GM21529 (cell line): ENCODE results near the gene AQP3.
"Not testable (repeated sequence)": the region's sequence is repeated elsewhere in the genome, so short reads cannot be mapped to it uniquely, and the experiment has no call there.

Source experiments
- ATAC-seq: cut with Tn5 transposase; IDR thresholded peaks from one replicate; pipeline ENCODE4 v1.9.1; 2021; ENCODE audit not compliant: unreplicated experiment

AQP3 gene

GRCh38 chr9:33465096-33465495 lies 17.7 kb upstream of the AQP3 start:
- no peak for ATAC-seq

- no peak for ATAC-seq
Measured at GRCh38 chr9:33464045-33464636, 16.7 kb upstream of the AQP3 start.

GRCh38 chr9:33463151-33463550 lies 15.8 kb upstream of the AQP3 start:
- no peak for ATAC-seq

- ATAC-seq = no peak
Measured at GRCh38 chr9:33461492-33461891, 14.1 kb upstream of the AQP3 start.

DNA sequence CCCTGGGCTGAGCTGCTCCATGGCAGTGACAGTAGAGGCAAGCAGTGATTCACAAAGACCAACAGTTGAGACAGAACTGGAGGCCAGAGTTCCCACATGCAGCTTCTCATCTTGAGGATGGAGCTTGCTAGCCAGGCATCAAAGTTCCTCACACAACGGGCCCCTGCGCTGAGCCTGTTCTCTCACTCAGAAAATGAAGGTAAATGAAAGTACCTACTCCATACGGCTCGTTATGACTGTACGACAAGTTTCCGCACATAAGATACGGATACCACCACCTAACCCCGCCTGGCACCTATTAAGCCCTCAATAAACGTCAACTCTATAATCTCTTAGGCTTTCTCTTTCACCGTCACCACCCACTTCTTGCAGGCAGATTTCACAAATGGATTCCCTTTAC lies 13.5 kb upstream of the AQP3 start:
- no peak for ATAC-seq

GRCh38 chr9:33459115-33459514 lies 11.7 kb upstream of the AQP3 start:
- ATAC-seq = no peak

DNA sequence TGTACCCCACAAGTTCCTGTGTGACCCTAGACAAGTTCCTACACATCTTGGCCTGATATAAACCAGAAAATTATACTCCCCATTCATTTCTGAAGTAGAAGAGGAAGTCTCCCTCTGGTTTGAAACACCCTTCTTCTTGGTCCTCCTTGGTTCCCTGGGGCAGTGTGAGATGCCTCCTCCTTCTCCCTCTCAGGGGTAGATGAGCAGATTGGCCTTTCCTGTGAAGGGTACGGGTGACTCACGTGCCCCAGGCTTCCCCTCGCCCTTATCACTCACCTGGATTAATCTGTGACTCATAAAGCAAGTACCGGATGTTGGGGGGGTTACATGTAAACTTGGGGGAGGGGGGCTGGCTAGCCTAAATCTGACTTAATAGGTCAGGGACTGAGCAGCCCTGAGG lies 11.1 kb upstream of the AQP3 start:
- no peak for ATAC-seq

DNA sequence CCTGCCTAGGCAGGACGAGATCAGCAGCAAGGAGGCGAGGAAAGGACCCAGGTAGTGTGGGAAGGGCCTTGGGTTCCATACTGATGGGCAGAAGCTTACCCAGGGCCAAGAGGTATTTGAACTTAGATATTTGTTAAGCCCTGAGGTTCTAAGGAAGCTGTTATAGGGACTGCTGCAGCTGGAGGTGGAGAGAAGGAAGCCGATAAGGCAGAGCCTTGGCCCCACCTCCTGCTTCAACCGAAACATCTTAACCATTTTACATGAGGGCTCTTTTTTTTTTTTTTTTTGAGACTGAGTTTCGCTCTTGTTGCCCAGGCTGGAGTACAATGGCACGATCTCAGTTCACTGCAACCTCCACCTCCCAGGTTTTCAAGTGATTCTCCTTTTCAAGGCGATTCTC lies 8.6 kb upstream of the AQP3 start:
- ATAC-seq = no peak

- not testable (repeated sequence) for ATAC-seq
Measured at GRCh38 chr9:33455456-33455855, 8.1 kb upstream of the AQP3 start.

DNA sequence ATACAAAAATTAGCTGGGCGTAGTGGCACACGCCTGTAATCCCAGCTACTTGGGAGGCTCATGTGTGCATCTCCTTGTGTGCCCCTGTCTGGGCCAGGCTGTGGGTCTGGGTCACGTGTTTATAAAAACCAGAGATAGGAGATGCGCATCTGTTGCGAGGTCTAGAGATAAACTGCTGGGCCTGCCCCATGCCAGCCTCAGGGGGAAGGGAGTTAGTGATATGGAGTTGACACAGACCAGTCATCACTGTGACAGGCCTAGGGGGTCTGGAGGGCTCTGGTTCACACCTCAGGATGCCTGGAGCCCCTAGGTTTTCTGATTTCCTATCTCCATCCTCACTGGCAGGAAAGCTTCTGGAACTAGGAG lies 7.3 kb upstream of the AQP3 start:
- not testable (repeated sequence) for ATAC-seq

GRCh38 chr9:33453999-33454660 lies 6.7 kb upstream of the AQP3 start:
- ATAC-seq = peak; percentile 66

DNA sequence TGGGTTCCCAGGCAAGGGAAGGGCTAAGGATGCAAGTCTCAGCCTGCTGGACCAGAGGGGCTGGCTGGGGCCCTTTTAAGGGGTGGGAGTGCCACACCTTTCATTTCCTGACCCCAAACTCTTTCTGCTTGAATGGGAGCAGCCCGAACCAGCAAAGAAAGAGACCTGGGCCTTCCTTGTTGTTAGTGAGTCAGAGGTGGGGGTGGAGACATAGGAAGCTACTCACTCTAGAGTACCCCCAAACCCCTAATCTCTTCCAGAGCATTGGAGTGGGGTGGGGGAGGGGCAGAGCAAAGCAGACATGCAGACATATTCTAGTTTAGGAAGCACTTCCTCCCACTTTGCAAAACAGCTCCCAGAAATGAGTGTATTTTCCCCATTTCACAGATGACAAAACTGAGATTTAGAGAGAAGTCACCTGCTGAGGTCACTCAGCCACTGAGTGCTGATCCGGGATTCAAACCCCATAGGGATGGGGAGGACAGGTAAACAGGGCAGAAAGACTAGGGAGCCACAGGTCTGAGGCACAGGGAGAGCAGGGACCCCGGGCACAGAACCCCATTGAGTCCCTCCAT lies 6.0 kb upstream of the AQP3 start:
- ATAC-seq = no peak

- peak; percentile 45 for ATAC-seq
Measured at GRCh38 chr9:33452828-33453271, 5.5 kb upstream of the AQP3 start.

- no peak for ATAC-seq
Measured at GRCh38 chr9:33450621-33451146, 3.3 kb upstream of the AQP3 start.

- ATAC-seq = no peak
Measured at GRCh38 chr9:33449715-33450114, 2.3 kb upstream of the AQP3 start.

DNA sequence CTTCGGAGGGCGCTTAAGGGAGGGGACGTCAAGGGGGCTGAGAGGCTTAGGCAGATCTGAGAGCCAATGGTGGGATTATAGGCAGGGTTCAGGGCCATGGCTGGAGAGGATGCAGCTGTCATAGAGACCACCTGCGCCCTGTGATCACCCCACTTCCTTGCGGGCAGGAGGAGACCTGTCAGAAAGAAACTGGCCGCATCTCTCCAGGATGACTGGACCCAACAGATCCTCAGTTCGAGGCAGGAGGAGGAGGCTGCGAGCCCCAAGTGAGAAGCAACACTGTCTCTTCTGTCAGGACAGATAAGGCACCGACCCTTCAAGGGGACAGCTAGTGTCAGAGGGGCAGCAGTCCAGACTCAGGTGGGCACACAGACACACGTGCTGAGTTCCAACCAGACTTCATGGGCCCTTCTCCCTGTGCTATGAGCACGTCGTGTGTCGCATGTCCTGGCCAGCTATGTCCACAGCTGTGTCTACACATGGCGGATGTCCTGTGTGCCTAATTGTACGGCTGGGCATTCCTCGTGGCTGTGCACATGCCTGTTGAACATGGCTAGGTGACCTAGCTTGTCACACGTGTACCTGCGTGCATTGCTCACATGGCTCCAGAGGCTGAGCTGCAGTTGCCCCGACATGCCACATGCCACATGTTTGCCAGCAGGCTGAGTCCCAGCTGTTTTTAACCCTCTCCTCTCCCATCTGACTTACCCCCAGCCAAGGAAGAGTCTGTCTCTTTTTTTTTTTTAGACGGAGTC lies 583 bp upstream of the AQP3 start:
- no peak for ATAC-seq

DNA sequence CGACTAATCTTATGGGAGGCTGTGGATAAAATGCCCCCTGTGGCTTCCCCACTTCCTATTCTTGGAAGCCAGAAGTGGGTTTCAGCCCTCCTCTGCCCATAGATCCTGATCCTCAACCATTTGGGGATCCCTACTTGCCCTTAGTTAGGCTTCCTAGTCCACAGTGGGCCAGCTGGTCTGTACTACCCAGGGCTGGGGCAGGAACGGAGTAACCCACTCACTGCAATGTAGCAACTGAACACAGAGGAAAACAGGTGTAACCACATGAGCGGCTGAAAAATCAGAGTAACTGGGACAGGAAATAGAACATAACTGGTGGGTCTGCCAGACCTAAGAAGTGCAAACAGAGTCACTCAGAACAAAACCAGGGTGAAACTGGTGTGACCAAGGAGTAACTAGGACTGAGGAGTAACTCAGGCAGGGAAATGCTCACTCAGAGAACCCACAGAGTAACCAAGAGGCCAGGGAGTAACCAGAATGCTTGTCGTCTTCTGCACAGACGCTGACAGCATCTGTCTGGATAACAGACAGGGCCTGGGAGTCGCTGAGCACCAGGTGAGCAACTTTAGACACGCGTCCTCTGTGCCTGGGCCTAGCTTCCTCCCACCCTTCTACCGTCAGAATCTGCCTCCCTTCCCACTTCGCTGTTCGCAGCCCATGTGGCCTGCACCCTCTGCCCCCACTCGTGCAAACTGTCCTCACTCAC lies 1.0 kb downstream of the AQP3 start:
- peak; percentile 86 for ATAC-seq

DNA sequence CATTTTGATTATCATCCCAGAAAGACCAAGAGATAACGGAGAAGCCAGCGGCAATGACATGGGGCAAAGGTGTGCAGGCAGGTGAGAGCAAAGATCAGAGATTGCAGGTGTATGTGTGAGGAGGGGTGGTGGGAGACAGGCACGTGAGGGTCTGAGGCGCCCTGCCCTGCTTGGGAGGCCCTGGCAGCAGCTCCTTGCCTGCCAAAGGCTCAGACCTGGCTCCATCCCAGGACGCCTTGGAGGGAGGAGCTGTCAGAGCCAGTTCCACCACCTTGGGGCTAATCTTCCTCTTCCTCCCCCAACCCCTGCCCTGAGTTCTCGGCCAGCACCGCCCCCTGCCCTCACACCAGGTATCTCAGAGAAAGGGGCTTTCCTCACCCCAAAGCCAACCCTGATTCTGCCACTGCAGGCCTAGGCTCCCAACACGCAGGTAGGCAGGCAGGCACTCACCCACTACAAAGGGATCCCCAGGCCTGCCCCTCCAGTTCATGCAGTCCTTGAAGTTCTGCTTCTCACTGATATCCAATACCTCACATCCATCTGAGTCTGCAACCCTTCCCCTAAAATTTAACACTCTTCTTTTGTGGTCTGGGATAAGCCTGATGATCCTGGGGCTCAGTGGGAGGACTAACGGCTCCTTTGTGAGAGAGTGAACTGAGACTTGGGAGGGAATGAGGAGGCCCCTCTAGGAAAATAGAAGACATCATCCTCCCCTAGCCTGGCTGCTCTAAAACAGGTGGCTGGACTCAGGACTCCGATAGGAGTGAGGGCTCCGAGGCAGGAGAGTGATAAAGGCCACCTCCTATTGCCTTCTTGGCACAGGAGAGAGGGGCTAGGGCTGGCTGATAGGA lies 1.8 kb downstream of the AQP3 start:
- no peak for ATAC-seq

- ATAC-seq = no peak
Measured at GRCh38 chr9:33443464-33444154, 3.8 kb downstream of the AQP3 start.

DNA sequence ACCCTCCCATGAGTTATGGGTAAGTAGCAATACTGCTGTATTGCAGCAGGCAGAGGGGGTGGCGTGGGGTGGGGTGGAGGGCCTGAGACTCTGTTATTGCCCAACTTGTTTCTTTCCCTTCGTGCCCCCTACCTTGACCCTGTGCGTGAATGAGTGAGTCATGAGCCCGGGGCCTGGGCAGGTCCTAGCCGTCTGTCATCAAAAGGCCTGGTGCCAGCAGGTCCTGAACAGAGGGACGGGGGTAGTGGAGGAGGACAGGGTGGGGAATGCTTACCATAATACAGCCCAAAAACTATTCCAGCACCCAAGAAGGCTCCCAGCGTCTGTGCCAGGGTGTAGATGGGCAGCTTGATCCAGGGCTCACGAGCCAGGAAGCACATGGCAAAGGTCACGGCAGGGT lies 4.3 kb downstream of the AQP3 start:
- ATAC-seq = no peak
